ENCODE data around the gene C12orf43. TPM values are rescaled to one million over a fixed set of nuclear protein-coding genes. Genes with fewer than 3 reads are reported as not detected.

The C12orf43 gene
- total and polyA plus RNA-seq, 2 of the 4 experiments (the other 2 are of a cell fraction), result 12.5 to 13.5 TPM

GRCh38 chr12:121010860-121011259 is 5.4 kb downstream of the C12orf43 start:
- no peak overlapping the region for H2BK20ac ChIP-seq (ENCODE audit: low read depth, low read length)

More at GRCh38 chr12:121010860-121011259, 5.4 kb downstream of the C12orf43 start:
- CTCF ChIA-PET, result no interaction called here
- DNase-seq (no peak), ATAC-seq (ENCODE audit: low read depth) (no peak)
- intact Hi-C loops (cut with micrococcal nuclease), result loop anchor here (5.0 kb wide), 1 partner anchor 429 kb away; the partner anchor contains the start of gene POP5
- H3K56ac ChIP-seq (ENCODE audit: extremely low read depth, insufficient read depth, low read length), result no peak overlapping the region
- no peak overlapping the region for H2AFZ ChIP-seq (replicated peaks; ENCODE audit: low read length, poor library complexity)
- H2AK5ac ChIP-seq (ENCODE audit: low read depth, low read length), result no peak overlapping the region
- no TSS peak for BruUV-seq (replicated peaks)
- H3K4ac ChIP-seq (ENCODE audit: low read depth, low read length), result no peak overlapping the region
- no peak overlapping the region for H3K9ac ChIP-seq (ENCODE audit: low read depth, low read length)
- WGBS, 2 experiments (ENCODE audit: extremely low coverage in 2 of 2, insufficient read length in 1 of 2), result no CpG with 5 or more reads among the region's 8 CpGs
- no peak overlapping the region for H3K4me3 ChIP-seq (ENCODE audit: insufficient read depth, low read depth, low read length)
- no peak overlapping the region for H2BK5ac ChIP-seq (ENCODE audit: low read depth, low read length, poor library complexity, severe bottlenecking)
- H3K4me2 ChIP-seq (ENCODE audit: low read depth, low read length), result no peak overlapping the region
- no peak overlapping the region for H2BK120ac ChIP-seq (ENCODE audit: low read depth, low read length)
- peaks cover 26% of the 10 kb centered on the region for H3K36me3 ChIP-seq (ENCODE audit: control insufficient read depth, insufficient read depth, low read length)
- no peaks in the 10 kb centered on the region for H3K27me3 ChIP-seq (ENCODE audit: control insufficient read depth, insufficient read depth, low read length)
- no peak overlapping the region for H3K14ac ChIP-seq (replicated peaks; ENCODE audit: low read depth, low read length)
- no peak overlapping the region for H2BK15ac ChIP-seq (ENCODE audit: low read depth, low read length)
- no peak overlapping the region for H3K27ac ChIP-seq (ENCODE audit: insufficient read depth, low read length)
- H4K91ac ChIP-seq (ENCODE audit: insufficient read depth, low read depth, low read length), result no peak overlapping the region
- no peak overlapping the region for H4K8ac ChIP-seq (ENCODE audit: low read depth in 2 of 2, low read length in 2 of 2)
- no peak for TF ChIP-seq ELK1 (IDR thresholded peaks at IDR 0.05; ENCODE audit: borderline replicate concordance, low read depth, low read length)
- no peak for TF ChIP-seq MAZ (IDR thresholded peaks at IDR 0.05; ENCODE audit: borderline replicate concordance, low read depth, low read length)
- TF ChIP-seq MAFK (IDR thresholded peaks at IDR 0.05; ENCODE audit: low read depth, low read length), result no peak
- no peak for TF ChIP-seq RFX5 (IDR thresholded peaks at IDR 0.05; ENCODE audit: low read depth, low read length)
- TF ChIP-seq USF2 (IDR thresholded peaks at IDR 0.05; ENCODE audit: low read depth, low read length), result no peak
- TF ChIP-seq POLR2A (IDR thresholded peaks at IDR 0.05; ENCODE audit: low read depth, low read length), result no peak
- no peak for TF ChIP-seq MXI1 (IDR thresholded peaks at IDR 0.05; ENCODE audit: borderline replicate concordance, low read depth, low read length)
- no peak for TF ChIP-seq CEBPB (IDR thresholded peaks at IDR 0.05; ENCODE audit: low read depth, low read length)
- no peak for TF ChIP-seq CHD1 (IDR thresholded peaks at IDR 0.05; ENCODE audit: low read depth, low read length)
- TF ChIP-seq SMC3 (IDR thresholded peaks at IDR 0.05; ENCODE audit: low read depth, low read length), result no peak
- TF ChIP-seq BHLHE40 (IDR thresholded peaks at IDR 0.05; ENCODE audit: low read depth, low read length), result no peak
- no peak for TF ChIP-seq FOS (IDR thresholded peaks at IDR 0.05; ENCODE audit: low read depth, low read length)
- no peak for TF ChIP-seq RAD21 (IDR thresholded peaks at IDR 0.05; ENCODE audit: low read length)
- no peak for TF ChIP-seq RCOR1 (IDR thresholded peaks at IDR 0.05; ENCODE audit: insufficient replicate concordance, low read length)
- TF ChIP-seq CTCF (conservative IDR thresholded peaks at IDR 0.05; ENCODE audit: low read depth, low read length), result no peak
- no peak for TF ChIP-seq NFE2L2 (IDR thresholded peaks at IDR 0.05; ENCODE audit: low read depth, low read length)
- dilution Hi-C loops (cut with HindIII; ENCODE audit: low sequenced_read_pairs, unreplicated experiment), result no loop called here
- in situ Hi-C loops (cut with MboI; ENCODE audit: low sequenced_read_pairs), result no loop called here
- H3K4me1 ChIP-seq (ENCODE audit: control insufficient read depth, insufficient read depth, low read length), result no peaks in the 10 kb centered on the region
- no peaks in the 10 kb centered on the region for H4K20me1 ChIP-seq (ENCODE audit: insufficient read depth, low read length)
- no peak overlapping the region for H4K5ac ChIP-seq (ENCODE audit: low read depth, low read length)
- no peak overlapping the region for H2AK9ac ChIP-seq (replicated peaks; ENCODE audit: low read depth, low read length, poor library complexity)
- POLR2A ChIA-PET (ENCODE audit: unreplicated experiment), result no interaction called here
- no peaks in the 10 kb centered on the region for H3K9me3 ChIP-seq (ENCODE audit: control insufficient read depth, insufficient read depth, low read length)
- H3K9me1 ChIP-seq (ENCODE audit: insufficient read depth, low read length), result 0 out of 2 replicates have a peak, but pooled peaks cover 6% of the 10 kb centered on the region
- H3K18ac ChIP-seq (ENCODE audit: low read depth, low read length), result no peak overlapping the region
- H3K79me1 ChIP-seq (ENCODE audit: low read depth in 1 of 2, low read length in 2 of 2), result peaks cover 9 to 12% of the 10 kb centered on the region in 2 experiments
- H3K23ac ChIP-seq (ENCODE audit: low read depth, low read length), result no peak overlapping the region
